K562 (cell line): ENCODE measurements around the gene CEP19. TPM values are rescaled to one million over a fixed set of nuclear protein-coding genes. Genes with fewer than 3 reads are reported as not detected.

Experiments
- ATAC-seq: fragments of 200-7000 bp; cut with Tn5 transposase; 3 replicates; pipeline ENCODE4 v1.9.1; 2020; ENCODE audit warnings: moderate library complexity
- BruUV-seq: library from RNA; stranded (reverse); fragments of 400-500 nt; replicated peaks from 2 replicates; lab custom pipeline; 2021; lab: Mats Ljungman, UMichigan
- CTCF ChIA-PET: fragments of 300-600 bp; formaldehyde crosslinking; extraction: SDS; loops from one replicate; lab custom pipeline; 2021; ENCODE audit warnings: low intra/inter-chr PET ratio; lab: Yijun Ruan, JAX
- POLR2A ChIA-PET: fragments of 300-600, 350-650 bp; sonication (Branson Sonifier 250); formaldehyde crosslinking; extraction: SDS; loops from one replicate; lab custom pipeline; 2021; ENCODE audit warnings: antibody characterized with exemption, inconsistent platforms; lab: Yijun Ruan, JAX
- DNase-seq, 4 experiments: peaks; one replicate each; pipeline versions ENCODE4 v3.0.0 to v3.0.0-alpha.2; 2011 to 2018; ENCODE audit warnings: low spot score in 3 of 4, mixed read lengths in 3 of 4; ENCODE audit errors: extremely low read depth in 1 of 4
- FAIRE-seq: peaks from 2 replicates; lab custom pipeline; 2011; peaks lifted over from hg19 to GRCh38; lab: Jason Lieb, UNC
- H2AFZ ChIP-seq: 2 replicates; pipeline ENCODE4 v1.6.0; 2011; ENCODE audit warnings: low read depth, low read length, control low read depth, inconsistent platforms
- H3K27ac ChIP-seq: fragments of 200-600 bp; 3 replicates; pipeline ENCODE4 v1.8.0; 2011; ENCODE audit warnings: low read depth, mild to moderate bottlenecking, control low read depth, inconsistent platforms, low read length, moderate library complexity, mixed read lengths; ENCODE audit errors: extremely low read depth
- H3K27me3 ChIP-seq, 2 experiments: fragments of 300-600 bp in 1 of 2; 2 replicates in 1 of 2; 3 replicates in 1 of 2; pipeline versions ENCODE4 v1.6.0 to v1.8.0; 2011; ENCODE audit warnings: inconsistent platforms in 2 of 2, low read length in 2 of 2, mild to moderate bottlenecking in 1 of 2, mixed read lengths in 1 of 2, moderate library complexity in 1 of 2; ENCODE audit not compliant: control insufficient read depth in 2 of 2, insufficient read depth in 2 of 2
- H3K36me3 ChIP-seq: fragments of 300-600 bp; 3 replicates; pipeline ENCODE4 v1.8.0; 2011; ENCODE audit warnings: mild to moderate bottlenecking, low read length, inconsistent platforms; ENCODE audit not compliant: control insufficient read depth, insufficient read depth
- H3K4me1 ChIP-seq, 2 experiments: fragments of 200-600 bp in 1 of 2; replicated peaks in 1 of 2; 2 replicates in 1 of 2; 3 replicates in 1 of 2; pipeline versions ENCODE4 v1.5.1 to v1.8.0; 2011; ENCODE audit warnings: inconsistent platforms in 2 of 2, low read length in 2 of 2, mild to moderate bottlenecking in 1 of 2, mixed read lengths in 1 of 2, moderate library complexity in 1 of 2; ENCODE audit not compliant: control insufficient read depth in 2 of 2, insufficient read depth in 2 of 2
- H3K4me2 ChIP-seq: 2 replicates; pipeline ENCODE4 v1.6.1; 2011; ENCODE audit warnings: low read length, control low read depth, inconsistent platforms, mixed read lengths; ENCODE audit not compliant: insufficient read depth
- H3K4me3 ChIP-seq: fragments of 200-600 bp; sonication (generic), shearing (Covaris generic); 2 replicates; pipeline ENCODE4 v1.5.1; 2016; ENCODE audit warnings: control low read depth, inconsistent platforms
- H3K79me2 ChIP-seq: fragments of 200-600 bp; 3 replicates; pipeline ENCODE4 v1.8.0; 2011; ENCODE audit warnings: low read length, inconsistent platforms; ENCODE audit not compliant: control insufficient read depth, insufficient read depth
- H3K9ac ChIP-seq, 2 experiments: 2 replicates each; pipeline versions ENCODE4 v1.6.0 to v1.6.1; 2011; ENCODE audit warnings: low read depth in 2 of 2, low read length in 2 of 2, control low read depth in 1 of 2, inconsistent platforms in 1 of 2, mild to moderate bottlenecking in 1 of 2, mixed read lengths in 1 of 2; ENCODE audit not compliant: insufficient read depth in 1 of 2
- H3K9me1 ChIP-seq: one replicate; pipeline ENCODE4 v1.6.0; 2011; ENCODE audit warnings: inconsistent platforms, mild to moderate bottlenecking, low read length, moderate library complexity; ENCODE audit not compliant: control insufficient read depth, insufficient read depth
- H3K9me3 ChIP-seq: replicated peaks from 2 replicates; pipeline ENCODE4 v1.5.1; 2011; ENCODE audit warnings: low read depth, low read length, inconsistent platforms; ENCODE audit not compliant: control insufficient read depth, insufficient read depth
- H4K20me1 ChIP-seq: replicated peaks from 2 replicates; pipeline ENCODE4 v1.6.1; 2011; ENCODE audit warnings: low read length, inconsistent platforms, mixed read lengths; ENCODE audit not compliant: control insufficient read depth, insufficient read depth
- ATF3 ChIP-seq, 2 experiments: fragments of 450-650 bp in 1 of 2; sonication (generic) in 1 of 2; formaldehyde crosslinking in 1 of 2; IDR thresholded peaks in 1 of 2; conservative IDR thresholded peaks in 1 of 2; 2 replicates each; pipeline versions ENCODE4 v1.6.1 to v1.8.1; 2016 to 2023; ENCODE audit warnings: mild to moderate bottlenecking in 2 of 2, moderate library complexity in 2 of 2, inconsistent platforms in 1 of 2, missing genetic modification reagents in 1 of 2
- CBX5 ChIP-seq: IDR thresholded peaks from 2 replicates; pipeline ENCODE4 v1.6.1; 2014; ENCODE audit warnings: low read depth, borderline replicate concordance
- CC2D1A ChIP-seq: fragments of 450-650 bp; IDR thresholded peaks from 2 replicates; pipeline ENCODE4 v1.6.1; 2017; ENCODE audit warnings: mild to moderate bottlenecking
- DMBX1 ChIP-seq: fragments of 250-450 bp; sonication (Bioruptor Pico); IDR thresholded peaks from 2 replicates; pipeline ENCODE4 v1.8.0; 2022; ENCODE audit warnings: inconsistent platforms, mild to moderate bottlenecking, moderate library complexity, borderline replicate concordance
- ELF2 ChIP-seq: fragments of 250-450 bp; sonication (Bioruptor Pico); IDR thresholded peaks from 2 replicates; pipeline ENCODE4 v1.5.0; 2021; ENCODE audit warnings: mild to moderate bottlenecking
- HNRNPK ChIP-seq: fragments of 200-400 bp; formaldehyde crosslinking; IDR thresholded peaks from one replicate; pipeline ENCODE4 v1.6.1; 2018; ENCODE audit warnings: mild to moderate bottlenecking, low read depth, low read length; ENCODE audit not compliant: poor library complexity, severe bottlenecking
- MTA3 ChIP-seq: fragments of 450-650 bp; formaldehyde crosslinking; IDR thresholded peaks from 2 replicates; pipeline ENCODE4 v1.6.1; 2017; ENCODE audit warnings: mild to moderate bottlenecking, borderline replicate concordance
- MYC ChIP-seq, 2 experiments: fragments of 250-450 bp in 1 of 2; sonication (Bioruptor Pico) in 1 of 2; IDR thresholded peaks; 2 replicates each; pipeline versions ENCODE4 v1.5.1 to v1.6.1; 2012 to 2021; ENCODE audit warnings: low read depth in 2 of 2, borderline replicate concordance in 1 of 2, improper control_type of control experiment in 1 of 2, low read length in 1 of 2, mild to moderate bottlenecking in 1 of 2, moderate library complexity in 1 of 2
- PTTG1 ChIP-seq: fragments of 450-650 bp; IDR thresholded peaks from 2 replicates; pipeline ENCODE4 v1.6.1; 2016; ENCODE audit warnings: low read depth, mild to moderate bottlenecking, missing genetic modification characterization, missing compliant biosample characterization
- RREB1 ChIP-seq: fragments of 250-450 bp; sonication (Bioruptor Pico); IDR thresholded peaks from 2 replicates; pipeline ENCODE4 v1.4.0; 2020
- TCF15 ChIP-seq: fragments of 250-450 bp; sonication (Bioruptor Pico); IDR thresholded peaks from 2 replicates; pipeline ENCODE4 v1.8.0; 2022; ENCODE audit warnings: moderate library complexity, mild to moderate bottlenecking, inconsistent platforms
- TCF7L2 ChIP-seq: fragments of 150-350 bp; IDR thresholded peaks from 2 replicates; pipeline ENCODE4 v1.6.1; 2016; ENCODE audit warnings: low read depth, mild to moderate bottlenecking, low read length, moderate library complexity
- ZNF445 ChIP-seq: fragments of 250-450 bp; sonication (Bioruptor Pico); IDR thresholded peaks from 2 replicates; pipeline ENCODE4 v1.4.0; 2020; ENCODE audit warnings: low read depth, mild to moderate bottlenecking, moderate library complexity
- WGBS: fragments of 100-300 bp; shearing (Covaris generic); methylation state at CpG from one replicate; pipeline ENCODE4 v1.1.6; 2016; ENCODE audit warnings: low coverage, mixed read lengths; ENCODE audit not compliant: insufficient coverage; ENCODE audit errors: missing lambda C conversion rate; 5-methylcytosine and 5-hydroxymethylcytosine counted together
- in situ Hi-C: fragments of 300-500 bp; cut with MboI; formaldehyde crosslinking; loops from 4 replicates; pipeline ENCODE4 v1.15.0; 2018; ENCODE audit warnings: inconsistent platforms, mixed read lengths
- intact Hi-C: fragments of 100-400 bp; cut with micrococcal nuclease; formaldehyde crosslinking; loops from 2 replicates; pipeline ENCODE4 v1.14.2; 2022
- polyA plus RNA-seq, 8 experiments: library from polyadenylated mRNA; depleted of rRNA in 4 of 8; stranded (reverse) in 5 of 8; unstranded in 3 of 8; fragments of >200 nt; fragmentation: Nextera tagmentation in 2 of 8; fragmentation: Illumina TruSeq in 1 of 8; extraction: Ambion mirVana in 2 of 8; extraction: Trizol in 1 of 8; gene quantifications; 2 replicates each; pipeline versions ENCODE4 v1.2.1 to v1.2.3, GENCODE V29; 2011 to 2014; ENCODE audit warnings: inconsistent platforms in 1 of 8, missing spikeins in 1 of 8
- total RNA-seq, 7 experiments: library from RNA; depleted of rRNA in 6 of 7; stranded (reverse); fragments of >200 nt in 6 of 7; fragmentation: Illumina TruSeq in 2 of 7; extraction: Trizol in 2 of 7; gene quantifications; 2 replicates each; pipeline versions ENCODE4 v1.2.1 to v1.2.3, GENCODE V29; 2011 to 2021; ENCODE audit warnings: low replicate concordance in 1 of 7

CEP19 gene
- total and polyA plus RNA-seq, 9 of the 15 experiments (the other 6 are each of a cell fraction or from before 2014, with no cell fraction given) = 2.5 to 4.5 (median 3.7) TPM

GRCh38 chr3:196662033-196662432, 50.0 kb downstream of the CEP19 start:
- Histone ChIP-seq H3K9me3 (no peaks in the 10 kb centered on the region), H3K4me1 (peaks cover 22 to 40% of the 10 kb centered on the region in 2 experiments), H3K27me3 (no peaks in the 10 kb centered on the region), H3K27ac (peak overlapping the region; percentile 56; the same call in 1 of the 3 replicates), H3K36me3 (peaks cover 30% of the 10 kb centered on the region), H2AFZ (no peak overlapping the region), H4K20me1 (no peaks in the 10 kb centered on the region), H3K4me3 (no peak overlapping the region), H3K9ac (no peak overlapping the region), H3K79me2 (no peaks in the 10 kb centered on the region), H3K4me2 (no peak overlapping the region), H3K9me1 (no peaks in the 10 kb centered on the region)
- WGBS = 85% methylated on average over 5 of the region's 13 CpGs
- ChIA-PET CTCF (no interaction called here), POLR2A (no interaction called here)
- DNase-seq (no peak), ATAC-seq (no peak), FAIRE-seq (no peak)
- no TSS peak for BruUV-seq
- TF ChIP-seq ATF3 (IDR thresholded peaks at IDR 0.05) = no peak
- no peak for TF ChIP-seq ATF3 (CRISPR knock-in tag; conservative IDR thresholded peaks at IDR 0.05)
- no peak for TF ChIP-seq TCF15 (CRISPR knock-in tag)
- TF ChIP-seq MYC (IDR thresholded peaks at IDR 0.05; ENCODE audit: low read depth, low read length) = no peak
- TF ChIP-seq MYC (CRISPR knock-in tag; IDR thresholded peaks at IDR 0.05; ENCODE audit: borderline replicate concordance, low read depth) = no peak
- TF ChIP-seq DMBX1 = no peak
- no peak for TF ChIP-seq CC2D1A
- TF ChIP-seq PTTG1 (tag) = no peak
- no peak for TF ChIP-seq ELF2 (CRISPR knock-in tag)
- no peak for TF ChIP-seq MTA3
- no peak for TF ChIP-seq HNRNPK
- no peak for TF ChIP-seq RREB1
- no peak for TF ChIP-seq ZNF445 (CRISPR knock-in tag)
- TF ChIP-seq TCF7L2 = no peak
- TF ChIP-seq CBX5 = no peak
- intact Hi-C loops = no loop called here
- in situ Hi-C loops = no loop called here
